HG02588 (cell line): ENCODE results near the gene ITGA11.

Experiments
- ATAC-seq: cut with Tn5 transposase; IDR thresholded peaks from one replicate; pipeline ENCODE4 v1.9.1; 2021; ENCODE audit warnings: mild to moderate bottlenecking, moderate library complexity; ENCODE audit not compliant: unreplicated experiment

ITGA11 gene

GRCh38 chr15:68364028-68364659 is 67.8 kb downstream of the ITGA11 start:
- no peak for ATAC-seq

- ATAC-seq, result no peak
These were observed 68.6 kb downstream of the ITGA11 start for GRCh38 chr15:68363353-68363752.

GRCh38 chr15:68362537-68363126 is 69.3 kb downstream of the ITGA11 start:
- no peak for ATAC-seq

- ATAC-seq, result no peak
These were observed 71.2 kb downstream of the ITGA11 start for GRCh38 chr15:68360721-68361120.

- no peak for ATAC-seq
These were observed 75.2 kb downstream of the ITGA11 start for GRCh38 chr15:68356778-68357177.

- ATAC-seq, result no peak
These were observed 77.0 kb downstream of the ITGA11 start for GRCh38 chr15:68354923-68355322.

GRCh38 chr15:68354268-68354667 is 77.7 kb downstream of the ITGA11 start:
- no peak for ATAC-seq

- no peak for ATAC-seq
These were observed 78.4 kb downstream of the ITGA11 start for GRCh38 chr15:68353421-68354135.

GRCh38 chr15:68352401-68353062 is 79.4 kb downstream of the ITGA11 start:
- no peak for ATAC-seq

GRCh38 chr15:68349151-68349550 is 82.8 kb downstream of the ITGA11 start:
- ATAC-seq, result no peak

GRCh38 chr15:68348606-68349005 is 83.4 kb downstream of the ITGA11 start:
- ATAC-seq, result no peak

GRCh38 chr15:68348081-68348480 is 83.9 kb downstream of the ITGA11 start:
- ATAC-seq, result no peak

- no peak for ATAC-seq
These were observed 84.6 kb downstream of the ITGA11 start for GRCh38 chr15:68347392-68347791.

GRCh38 chr15:68346979-68347378 is 85.0 kb downstream of the ITGA11 start:
- no peak for ATAC-seq

GRCh38 chr15:68345481-68345880 is 86.5 kb downstream of the ITGA11 start:
- no peak for ATAC-seq

- no peak for ATAC-seq
These were observed 87.4 kb downstream of the ITGA11 start for GRCh38 chr15:68344600-68344999.

- no peak for ATAC-seq
These were observed 88.3 kb downstream of the ITGA11 start for GRCh38 chr15:68343579-68344225.

GRCh38 chr15:68341760-68342725 is 89.9 kb downstream of the ITGA11 start:
- no peak for ATAC-seq

GRCh38 chr15:68340726-68341671 is 91.0 kb downstream of the ITGA11 start:
- ATAC-seq, result no peak
